HCT116 (cell line): ENCODE measurements around the gene LAMA1.

ENCODE experiments used
- CTCF ChIP-seq, 3 experiments: fragments of 200-600 bp in 1 of 3; sonication (generic) in 1 of 3; IDR thresholded peaks in 2 of 3; conservative IDR thresholded peaks in 1 of 3; 2 replicates each; pipeline ENCODE4 v1.5.1; 2012 to 2017; ENCODE audit warnings: low read depth in 2 of 3, low read length in 2 of 3, antibody characterized with exemption in 1 of 3, borderline replicate concordance in 1 of 3, control low read depth in 1 of 3, mild to moderate bottlenecking in 1 of 3, mixed read lengths in 1 of 3, mixed run types in 1 of 3, moderate library complexity in 1 of 3; ENCODE audit not compliant: insufficient read depth in 1 of 3
- EGR1 ChIP-seq: IDR thresholded peaks from 2 replicates; pipeline ENCODE4 v1.6.1; 2012; ENCODE audit warnings: low read depth
- REST ChIP-seq: IDR thresholded peaks from 2 replicates; pipeline ENCODE4 v1.6.1; 2012; ENCODE audit warnings: low read depth
- SIN3A ChIP-seq: IDR thresholded peaks from 2 replicates; pipeline ENCODE4 v1.6.1; 2012; ENCODE audit warnings: low read depth

GRCh38 chr18:6891788-6892187, 225.8 kb downstream of the LAMA1 start:
- TF ChIP-seq SIN3A (no peak), CTCF (IDR thresholded peaks at IDR 0.05 in 2 of 3, conservative IDR thresholded peaks at IDR 0.05 in 1 of 3; ENCODE audit: borderline replicate concordance in 1 of 3, insufficient read depth in 1 of 3, low read depth in 2 of 3, low read length in 2 of 3) (no peak), REST (no peak), EGR1 (no peak)
